Cardiac muscle cell (in vitro differentiated cells and primary cell): Measurements from ENCODE around the gene FREM3. TPM values are rescaled to one million over a fixed set of nuclear protein-coding genes. Genes with fewer than 3 reads are reported as not detected.
A peak's percentile ranks its signal among the peaks of the same experiment; 100 is the strongest.
"Not testable (repeated sequence)": the region's sequence is repeated elsewhere in the genome, so short reads cannot be mapped to it uniquely, and the experiment has no call there.

Experiments used
- DNase-seq, 2 donors: peaks; one replicate each; pipeline versions ENCODE4 v3.0.0 to v3.0.0-alpha.2; 2010 to 2017; ENCODE audit warnings: low read depth in 1 of 2, low spot score in 1 of 2
- H3K27ac ChIP-seq: fragments of 200-600 bp; sonication (generic); 2 replicates; pipeline ENCODE4 v1.5.1; 2016
- H3K27me3 ChIP-seq: fragments of 200-600 bp; sonication (generic); 2 replicates; pipeline ENCODE4 v1.6.0; 2016; ENCODE audit warnings: control low read depth
- H3K36me3 ChIP-seq: fragments of 200-600 bp; sonication (generic); 2 replicates; pipeline ENCODE4 v1.5.1; 2016; ENCODE audit warnings: control low read depth
- H3K4me1 ChIP-seq: fragments of 200-600 bp; sonication (generic); 2 replicates; pipeline ENCODE4 v1.8.1; 2017; ENCODE audit warnings: low read depth, mild to moderate bottlenecking, mixed run types
- H3K4me3 ChIP-seq: fragments of 200-600 bp; sonication (generic); 2 replicates; pipeline ENCODE4 v1.5.1; 2016; ENCODE audit warnings: mild to moderate bottlenecking
- H3K9me3 ChIP-seq: fragments of 200-600 bp; sonication (generic); 2 replicates; pipeline ENCODE4 v1.5.1; 2017; ENCODE audit warnings: low read depth, mild to moderate bottlenecking, control low read depth
- polyA plus RNA-seq: library from polyadenylated mRNA; unstranded; fragments of >200 nt; fragmentation: Nextera tagmentation; extraction: Ambion mirVana; gene quantifications from 2 replicates; pipeline ENCODE4 v1.2.1, GENCODE V29; 2016
- total RNA-seq: library from RNA; depleted of rRNA; stranded (reverse); fragments of >200 nt; gene quantifications from 2 replicates; pipeline ENCODE4 v1.2.3, GENCODE V29; 2016
- TF ChIP-seq, protein P1 (sequence below): IDR thresholded peaks from 2 replicates; pipeline ENCODE4 v1.5.1; 2012; ENCODE audit warnings: low read depth, mild to moderate bottlenecking, low read length

Gene FREM3
- total and polyA plus RNA-seq, 2 experiments from 2014 or later, result not detected

DNA sequence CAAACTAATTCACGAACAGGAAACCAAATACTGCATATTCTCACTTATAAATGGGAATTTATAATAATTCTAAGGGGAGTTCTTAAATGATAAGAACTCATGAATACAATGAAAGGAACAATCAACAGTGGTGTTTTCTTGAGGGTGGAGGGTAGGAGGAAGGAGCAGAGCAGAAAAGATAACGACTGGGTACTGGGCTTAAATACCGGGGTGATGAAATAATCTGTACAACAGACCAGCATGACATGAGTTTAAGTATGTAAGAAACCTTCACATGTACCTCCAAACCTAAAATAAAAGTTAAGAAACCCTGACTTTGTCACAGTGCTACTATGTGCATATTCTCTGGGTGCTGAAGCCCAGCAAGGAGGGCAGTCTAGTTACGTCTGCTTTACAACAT is 6.6 kb downstream of the FREM3 start:
- Histone ChIP-seq H3K9me3 (no peaks in the 10 kb centered on the region), H3K27ac (no peak overlapping the region), H3K4me1 (no peaks in the 10 kb centered on the region), H3K27me3 (peaks cover 20% of the 10 kb centered on the region), H3K36me3 (no peaks in the 10 kb centered on the region), H3K4me3 (no peak overlapping the region)
- TF ChIP-seq, protein P1, sequence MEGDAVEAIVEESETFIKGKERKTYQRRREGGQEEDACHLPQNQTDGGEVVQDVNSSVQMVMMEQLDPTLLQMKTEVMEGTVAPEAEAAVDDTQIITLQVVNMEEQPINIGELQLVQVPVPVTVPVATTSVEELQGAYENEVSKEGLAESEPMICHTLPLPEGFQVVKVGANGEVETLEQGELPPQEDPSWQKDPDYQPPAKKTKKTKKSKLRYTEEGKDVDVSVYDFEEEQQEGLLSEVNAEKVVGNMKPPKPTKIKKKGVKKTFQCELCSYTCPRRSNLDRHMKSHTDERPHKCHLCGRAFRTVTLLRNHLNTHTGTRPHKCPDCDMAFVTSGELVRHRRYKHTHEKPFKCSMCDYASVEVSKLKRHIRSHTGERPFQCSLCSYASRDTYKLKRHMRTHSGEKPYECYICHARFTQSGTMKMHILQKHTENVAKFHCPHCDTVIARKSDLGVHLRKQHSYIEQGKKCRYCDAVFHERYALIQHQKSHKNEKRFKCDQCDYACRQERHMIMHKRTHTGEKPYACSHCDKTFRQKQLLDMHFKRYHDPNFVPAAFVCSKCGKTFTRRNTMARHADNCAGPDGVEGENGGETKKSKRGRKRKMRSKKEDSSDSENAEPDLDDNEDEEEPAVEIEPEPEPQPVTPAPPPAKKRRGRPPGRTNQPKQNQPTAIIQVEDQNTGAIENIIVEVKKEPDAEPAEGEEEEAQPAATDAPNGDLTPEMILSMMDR, result no peak
- DNase-seq, result no peak

DNA sequence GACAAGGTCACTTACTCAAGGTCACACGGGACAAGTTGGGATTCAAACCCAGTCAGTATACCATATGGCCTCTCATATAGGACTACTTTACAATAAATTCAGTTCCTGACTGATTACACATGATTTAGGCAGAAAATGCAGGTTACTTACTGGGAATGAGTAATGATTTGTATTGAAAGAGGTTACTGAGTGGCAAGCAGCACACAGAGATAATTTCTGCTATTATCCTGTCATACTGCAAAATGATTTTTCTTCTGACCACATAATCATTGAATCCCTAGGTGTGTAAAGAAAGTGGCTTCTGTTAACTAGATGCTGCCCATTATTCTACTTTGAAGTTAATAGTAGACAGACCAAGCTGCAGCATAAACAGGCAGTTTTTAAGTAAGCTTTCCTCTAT is 8.2 kb downstream of the FREM3 start:
- Histone ChIP-seq H3K4me1 (no peaks in the 10 kb centered on the region), H3K27me3 (peaks cover 4% of the 10 kb centered on the region), H3K9me3 (no peaks in the 10 kb centered on the region), H3K4me3 (no peak overlapping the region), H3K36me3 (no peaks in the 10 kb centered on the region), H3K27ac (no peak overlapping the region)
- DNase-seq, result no peak
- TF ChIP-seq, protein P1, result no peak

DNA sequence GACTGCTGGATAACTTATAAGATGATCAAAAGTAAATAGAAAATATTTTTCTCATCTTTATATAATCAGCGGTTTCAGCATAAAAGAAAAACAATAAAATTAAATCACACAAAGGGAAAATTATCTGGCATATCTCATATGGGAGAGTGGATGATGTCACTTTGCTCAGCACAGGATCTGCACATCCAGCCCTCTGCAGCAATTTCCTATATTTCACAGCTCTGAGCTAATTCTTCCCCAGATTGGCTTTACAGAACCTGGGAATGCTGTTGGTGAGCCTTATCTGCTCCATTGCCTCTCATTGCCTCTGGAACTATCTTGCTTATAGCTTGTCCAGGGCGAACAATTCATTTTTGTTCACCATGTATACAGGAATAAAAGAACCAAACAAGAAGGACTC is 21.0 kb downstream of the FREM3 start:
- no peaks in the 10 kb centered on the region for H3K36me3 ChIP-seq
- no peak for DNase-seq
- no peak overlapping the region for H3K27ac ChIP-seq
- H3K9me3 ChIP-seq, result no peaks in the 10 kb centered on the region
- TF ChIP-seq, protein P1, result no peak
- no peaks in the 10 kb centered on the region for H3K27me3 ChIP-seq
- H3K4me1 ChIP-seq, result no peaks in the 10 kb centered on the region
- H3K4me3 ChIP-seq, result no peak overlapping the region

DNA sequence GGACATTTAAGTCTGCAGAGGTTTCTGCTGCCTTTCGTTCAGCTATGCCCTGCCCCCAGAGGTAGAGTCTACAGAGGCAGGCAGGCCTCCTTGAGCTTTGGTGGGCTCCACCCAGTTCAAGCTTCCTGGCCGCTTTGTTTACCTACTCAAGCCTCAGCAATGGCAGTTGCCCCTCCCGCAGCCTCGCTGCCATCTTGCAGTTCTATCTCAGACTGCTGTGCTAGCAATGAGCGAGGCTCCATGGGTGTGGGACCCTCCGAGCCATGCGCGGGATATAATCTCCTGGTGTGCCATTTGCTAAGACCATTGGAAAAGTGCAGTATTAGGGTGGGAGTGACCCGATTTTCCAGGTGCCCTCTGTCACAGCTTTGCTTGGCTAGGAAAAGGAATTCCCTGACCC is 26.8 kb downstream of the FREM3 start:
- not testable (repeated sequence) for DNase-seq, H3K4me1 ChIP-seq, H3K9me3 ChIP-seq, H3K36me3 ChIP-seq, H3K27me3 ChIP-seq, H3K27ac ChIP-seq, H3K4me3 ChIP-seq

DNA sequence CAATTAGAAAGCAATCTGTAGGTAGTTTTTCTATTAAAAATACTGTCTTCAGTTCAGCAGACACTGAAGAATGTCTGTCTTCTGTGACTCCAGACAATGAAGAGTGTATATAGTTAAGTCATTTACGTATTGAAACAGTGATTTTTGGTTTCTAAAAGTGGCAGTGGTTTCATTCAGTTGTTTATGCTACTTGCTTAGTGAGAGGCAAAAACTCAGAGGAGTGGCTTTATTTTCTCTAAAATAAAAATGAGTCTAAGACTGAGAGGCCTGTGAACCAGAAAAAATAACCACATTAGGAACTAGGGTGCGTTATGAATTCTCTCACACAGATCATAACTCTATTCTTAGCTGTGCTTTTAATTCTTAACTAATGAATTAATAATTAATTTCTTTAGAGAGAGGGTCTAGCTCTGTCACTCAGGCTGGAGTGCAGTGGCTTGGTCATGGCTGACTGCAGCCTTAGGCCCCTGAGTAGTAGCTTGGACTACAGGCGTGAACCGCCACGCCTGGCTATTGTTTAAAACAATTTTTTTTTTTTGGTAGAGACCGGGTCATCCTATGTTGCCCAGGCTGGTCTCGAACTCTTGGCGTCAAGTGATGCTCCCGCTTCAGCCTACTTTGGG is 31.4 kb downstream of the FREM3 start:
- no peaks in the 10 kb centered on the region for H3K9me3 ChIP-seq
- no peak overlapping the region for H3K27ac ChIP-seq
- TF ChIP-seq, protein P1, result no peak
- H3K27me3 ChIP-seq, result no peaks in the 10 kb centered on the region
- H3K4me3 ChIP-seq, result no peak overlapping the region
- H3K4me1 ChIP-seq, result no peaks in the 10 kb centered on the region
- DNase-seq, result no peak
- no peaks in the 10 kb centered on the region for H3K36me3 ChIP-seq

DNA sequence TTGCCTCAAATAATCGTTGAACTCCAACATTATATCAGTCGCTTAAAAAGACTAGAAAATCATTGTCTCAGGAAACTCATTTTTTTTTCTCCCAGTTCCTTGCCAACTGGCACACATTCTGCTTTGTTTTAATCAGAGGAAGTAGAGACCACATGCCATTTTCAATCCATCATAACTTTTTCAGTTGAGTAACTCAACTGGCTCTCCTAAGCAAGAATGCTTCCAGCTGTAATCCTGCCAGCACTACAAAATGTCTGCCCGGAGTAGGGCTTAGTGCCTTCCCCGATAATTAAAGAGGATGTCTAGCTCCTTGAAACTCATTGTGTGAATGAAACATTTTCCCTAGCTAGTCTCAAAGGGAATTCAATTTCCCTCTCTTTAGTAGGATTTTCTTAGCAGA is 33.0 kb downstream of the FREM3 start:
- H3K27me3 ChIP-seq, result no peaks in the 10 kb centered on the region
- DNase-seq, result peak in 1 of 2 donors; percentile 96
- H3K36me3 ChIP-seq, result no peaks in the 10 kb centered on the region
- TF ChIP-seq, protein P1, result no peak
- H3K9me3 ChIP-seq, result no peaks in the 10 kb centered on the region
- no peak overlapping the region for H3K4me3 ChIP-seq
- no peaks in the 10 kb centered on the region for H3K4me1 ChIP-seq
- H3K27ac ChIP-seq, result no peak overlapping the region
